H1 (cell line): ENCODE data around the gene NOLC1. TPM values are rescaled to one million over a fixed set of nuclear protein-coding genes. Genes with fewer than 3 reads are reported as not detected.

Source experiments
- CEBPB ChIP-seq: IDR thresholded peaks from 2 replicates; pipeline ENCODE4 v1.6.1; 2012; ENCODE audit warnings: low read depth, low read length
- HDAC2 ChIP-seq, 2 experiments: fragments of 300-600 bp in 1 of 2; sonication (generic) in 1 of 2; IDR thresholded peaks; 2 replicates each; pipeline ENCODE4 v1.6.1; 2011 to 2012; ENCODE audit warnings: low read depth in 2 of 2, low read length in 2 of 2, mild to moderate bottlenecking in 2 of 2, moderate library complexity in 2 of 2, borderline replicate concordance in 1 of 2, inconsistent platforms in 1 of 2
- RFX5 ChIP-seq: IDR thresholded peaks from 2 replicates; pipeline ENCODE4 v1.6.1; 2011; ENCODE audit warnings: low read depth, low read length, improper control_type of control experiment, borderline replicate concordance
- TEAD4 ChIP-seq: IDR thresholded peaks from 2 replicates; pipeline ENCODE4 v1.6.1; 2012; ENCODE audit warnings: low read depth, low read length, inconsistent platforms, mixed read lengths
- YY1 ChIP-seq: IDR thresholded peaks from 2 replicates; pipeline ENCODE4 v1.6.1; 2011; ENCODE audit warnings: low read depth, mild to moderate bottlenecking, low read length
- polyA plus RNA-seq, 7 experiments: library from polyadenylated mRNA; depleted of rRNA in 3 of 7; stranded (reverse) in 5 of 7; unstranded in 2 of 7; fragments of >200 nt in 5 of 7; fragments of 200-250 nt in 2 of 7; gene quantifications; 1 replicate in 5 of 7; 2 replicates in 1 of 7; 4 replicates in 1 of 7; pipeline versions ENCODE4 v1.2.1 to v1.2.3, GENCODE V29; 2011 to 2013; ENCODE audit warnings: missing spikeins in 2 of 7, mixed read lengths in 2 of 7
- total RNA-seq: library from RNA; stranded (reverse); fragmentation: NEBNext Ultra II Directional; extraction: Animal tissue kit (Norgen Biotek cat#: 25700); gene quantifications from 2 replicates; pipeline ENCODE4 v1.2.1, GENCODE V29; 2021
- TF ChIP-seq, protein P1 (sequence below): fragments of 300-600 bp; sonication (generic); IDR thresholded peaks from 2 replicates; pipeline ENCODE4 v1.7.1; 2012; ENCODE audit warnings: low read length, moderate library complexity, mild to moderate bottlenecking, inconsistent platforms; ENCODE audit not compliant: insufficient replicate concordance
- TF ChIP-seq, protein P2 (sequence below): IDR thresholded peaks from 2 replicates; pipeline ENCODE4 v1.6.1; 2012; ENCODE audit warnings: inconsistent platforms
- TF ChIP-seq, protein P3 (sequence below): IDR thresholded peaks from 2 replicates; pipeline ENCODE4 v1.6.1; 2011; ENCODE audit warnings: low read depth, mild to moderate bottlenecking, low read length; ENCODE audit not compliant: insufficient read depth

Gene NOLC1
- total and polyA plus RNA-seq, 2 of the 8 experiments (the other 6 are each of a cell fraction or from before 2014, with no cell fraction given): 86.3 to 191 TPM

DNA sequence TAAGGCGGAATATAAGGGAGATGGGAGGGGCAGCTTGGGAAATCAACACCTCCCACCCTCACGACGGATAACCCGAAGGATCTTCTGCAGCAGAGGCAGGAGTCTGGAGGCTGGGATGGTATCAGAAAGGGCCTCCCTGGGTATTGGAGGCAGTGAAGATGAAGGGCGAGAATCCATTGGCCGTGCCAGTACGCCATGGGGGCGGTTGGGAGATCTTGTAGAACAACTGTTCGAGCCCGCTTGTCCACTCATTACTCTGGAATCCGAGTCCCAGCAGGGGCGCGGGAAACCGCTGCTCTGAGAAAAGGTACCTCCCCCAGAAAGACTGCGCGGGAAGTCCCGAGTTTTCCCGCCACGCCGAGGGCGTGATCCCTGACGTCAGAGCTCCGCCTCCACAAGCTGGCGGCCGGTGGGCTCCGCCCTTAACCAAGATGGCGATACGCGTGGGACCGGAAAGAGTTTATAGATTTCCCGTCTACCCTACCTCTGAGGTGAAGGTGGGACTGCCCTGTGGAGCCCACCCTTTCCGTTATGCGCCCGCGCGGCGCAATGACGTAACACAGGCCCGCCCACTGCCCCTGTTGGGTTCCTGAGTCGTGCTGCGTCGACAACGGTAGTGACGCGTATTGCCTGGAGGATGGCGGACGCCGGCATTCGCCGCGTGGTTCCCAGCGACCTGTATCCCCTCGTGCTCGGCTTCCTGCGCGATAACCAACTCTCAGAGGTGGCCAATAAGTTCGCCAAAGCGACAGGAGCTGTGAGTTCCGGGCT is at the start of gene NOLC1 (continued):
- TF ChIP-seq, protein P1, sequence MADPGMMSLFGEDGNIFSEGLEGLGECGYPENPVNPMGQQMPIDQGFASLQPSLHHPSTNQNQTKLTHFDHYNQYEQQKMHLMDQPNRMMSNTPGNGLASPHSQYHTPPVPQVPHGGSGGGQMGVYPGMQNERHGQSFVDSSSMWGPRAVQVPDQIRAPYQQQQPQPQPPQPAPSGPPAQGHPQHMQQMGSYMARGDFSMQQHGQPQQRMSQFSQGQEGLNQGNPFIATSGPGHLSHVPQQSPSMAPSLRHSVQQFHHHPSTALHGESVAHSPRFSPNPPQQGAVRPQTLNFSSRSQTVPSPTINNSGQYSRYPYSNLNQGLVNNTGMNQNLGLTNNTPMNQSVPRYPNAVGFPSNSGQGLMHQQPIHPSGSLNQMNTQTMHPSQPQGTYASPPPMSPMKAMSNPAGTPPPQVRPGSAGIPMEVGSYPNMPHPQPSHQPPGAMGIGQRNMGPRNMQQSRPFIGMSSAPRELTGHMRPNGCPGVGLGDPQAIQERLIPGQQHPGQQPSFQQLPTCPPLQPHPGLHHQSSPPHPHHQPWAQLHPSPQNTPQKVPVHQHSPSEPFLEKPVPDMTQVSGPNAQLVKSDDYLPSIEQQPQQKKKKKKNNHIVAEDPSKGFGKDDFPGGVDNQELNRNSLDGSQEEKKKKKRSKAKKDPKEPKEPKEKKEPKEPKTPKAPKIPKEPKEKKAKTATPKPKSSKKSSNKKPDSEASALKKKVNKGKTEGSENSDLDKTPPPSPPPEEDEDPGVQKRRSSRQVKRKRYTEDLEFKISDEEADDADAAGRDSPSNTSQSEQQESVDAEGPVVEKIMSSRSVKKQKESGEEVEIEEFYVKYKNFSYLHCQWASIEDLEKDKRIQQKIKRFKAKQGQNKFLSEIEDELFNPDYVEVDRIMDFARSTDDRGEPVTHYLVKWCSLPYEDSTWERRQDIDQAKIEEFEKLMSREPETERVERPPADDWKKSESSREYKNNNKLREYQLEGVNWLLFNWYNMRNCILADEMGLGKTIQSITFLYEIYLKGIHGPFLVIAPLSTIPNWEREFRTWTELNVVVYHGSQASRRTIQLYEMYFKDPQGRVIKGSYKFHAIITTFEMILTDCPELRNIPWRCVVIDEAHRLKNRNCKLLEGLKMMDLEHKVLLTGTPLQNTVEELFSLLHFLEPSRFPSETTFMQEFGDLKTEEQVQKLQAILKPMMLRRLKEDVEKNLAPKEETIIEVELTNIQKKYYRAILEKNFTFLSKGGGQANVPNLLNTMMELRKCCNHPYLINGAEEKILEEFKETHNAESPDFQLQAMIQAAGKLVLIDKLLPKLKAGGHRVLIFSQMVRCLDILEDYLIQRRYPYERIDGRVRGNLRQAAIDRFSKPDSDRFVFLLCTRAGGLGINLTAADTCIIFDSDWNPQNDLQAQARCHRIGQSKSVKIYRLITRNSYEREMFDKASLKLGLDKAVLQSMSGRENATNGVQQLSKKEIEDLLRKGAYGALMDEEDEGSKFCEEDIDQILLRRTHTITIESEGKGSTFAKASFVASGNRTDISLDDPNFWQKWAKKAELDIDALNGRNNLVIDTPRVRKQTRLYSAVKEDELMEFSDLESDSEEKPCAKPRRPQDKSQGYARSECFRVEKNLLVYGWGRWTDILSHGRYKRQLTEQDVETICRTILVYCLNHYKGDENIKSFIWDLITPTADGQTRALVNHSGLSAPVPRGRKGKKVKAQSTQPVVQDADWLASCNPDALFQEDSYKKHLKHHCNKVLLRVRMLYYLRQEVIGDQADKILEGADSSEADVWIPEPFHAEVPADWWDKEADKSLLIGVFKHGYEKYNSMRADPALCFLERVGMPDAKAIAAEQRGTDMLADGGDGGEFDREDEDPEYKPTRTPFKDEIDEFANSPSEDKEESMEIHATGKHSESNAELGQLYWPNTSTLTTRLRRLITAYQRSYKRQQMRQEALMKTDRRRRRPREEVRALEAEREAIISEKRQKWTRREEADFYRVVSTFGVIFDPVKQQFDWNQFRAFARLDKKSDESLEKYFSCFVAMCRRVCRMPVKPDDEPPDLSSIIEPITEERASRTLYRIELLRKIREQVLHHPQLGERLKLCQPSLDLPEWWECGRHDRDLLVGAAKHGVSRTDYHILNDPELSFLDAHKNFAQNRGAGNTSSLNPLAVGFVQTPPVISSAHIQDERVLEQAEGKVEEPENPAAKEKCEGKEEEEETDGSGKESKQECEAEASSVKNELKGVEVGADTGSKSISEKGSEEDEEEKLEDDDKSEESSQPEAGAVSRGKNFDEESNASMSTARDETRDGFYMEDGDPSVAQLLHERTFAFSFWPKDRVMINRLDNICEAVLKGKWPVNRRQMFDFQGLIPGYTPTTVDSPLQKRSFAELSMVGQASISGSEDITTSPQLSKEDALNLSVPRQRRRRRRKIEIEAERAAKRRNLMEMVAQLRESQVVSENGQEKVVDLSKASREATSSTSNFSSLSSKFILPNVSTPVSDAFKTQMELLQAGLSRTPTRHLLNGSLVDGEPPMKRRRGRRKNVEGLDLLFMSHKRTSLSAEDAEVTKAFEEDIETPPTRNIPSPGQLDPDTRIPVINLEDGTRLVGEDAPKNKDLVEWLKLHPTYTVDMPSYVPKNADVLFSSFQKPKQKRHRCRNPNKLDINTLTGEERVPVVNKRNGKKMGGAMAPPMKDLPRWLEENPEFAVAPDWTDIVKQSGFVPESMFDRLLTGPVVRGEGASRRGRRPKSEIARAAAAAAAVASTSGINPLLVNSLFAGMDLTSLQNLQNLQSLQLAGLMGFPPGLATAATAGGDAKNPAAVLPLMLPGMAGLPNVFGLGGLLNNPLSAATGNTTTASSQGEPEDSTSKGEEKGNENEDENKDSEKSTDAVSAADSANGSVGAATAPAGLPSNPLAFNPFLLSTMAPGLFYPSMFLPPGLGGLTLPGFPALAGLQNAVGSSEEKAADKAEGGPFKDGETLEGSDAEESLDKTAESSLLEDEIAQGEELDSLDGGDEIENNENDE: no peak
- no peak for TF ChIP-seq RFX5
- peak in 1 of 2 experiments; percentile 76; a peak in 2 of 4 replicates for TF ChIP-seq HDAC2 (IDR thresholded peaks at IDR 0.05; ENCODE audit: borderline replicate concordance in 1 of 2, low read depth in 2 of 2, low read length in 2 of 2)
- TF ChIP-seq, protein P2, sequence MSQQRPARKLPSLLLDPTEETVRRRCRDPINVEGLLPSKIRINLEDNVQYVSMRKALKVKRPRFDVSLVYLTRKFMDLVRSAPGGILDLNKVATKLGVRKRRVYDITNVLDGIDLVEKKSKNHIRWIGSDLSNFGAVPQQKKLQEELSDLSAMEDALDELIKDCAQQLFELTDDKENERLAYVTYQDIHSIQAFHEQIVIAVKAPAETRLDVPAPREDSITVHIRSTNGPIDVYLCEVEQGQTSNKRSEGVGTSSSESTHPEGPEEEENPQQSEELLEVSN: peak; percentile 83
- peak; percentile 97 for TF ChIP-seq YY1
- 0 out of 2 replicates have a peak, but pooled peaks have one; percentile 41 for TF ChIP-seq CEBPB
- TF ChIP-seq TEAD4: peak; percentile 73
- TF ChIP-seq, protein P3, sequence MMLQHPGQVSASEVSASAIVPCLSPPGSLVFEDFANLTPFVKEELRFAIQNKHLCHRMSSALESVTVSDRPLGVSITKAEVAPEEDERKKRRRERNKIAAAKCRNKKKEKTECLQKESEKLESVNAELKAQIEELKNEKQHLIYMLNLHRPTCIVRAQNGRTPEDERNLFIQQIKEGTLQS: peak; percentile 92
